Measurements from ENCODE around the gene TRMT112. TPM values are rescaled to one million over a fixed set of nuclear protein-coding genes. Genes with fewer than 3 reads are reported as not detected.

TRMT112 gene
- total RNA-seq, 3 donors from 2014 or later: 206 to 266 (median 262) TPM

GRCh38 chr11:64289002-64289564 lies 28.3 kb downstream of the TRMT112 start:
- H3K9me3 ChIP-seq: no peaks in the 10 kb centered on the region
- intact Hi-C loops (cut with DNase I; ENCODE audit: low total_unique reads): no loop called here
- no peak for DNase-seq (ENCODE audit: low spot score in 2 of 2)
- H3K4me3 ChIP-seq: no peak overlapping the region
- peaks cover 8 to 26% of the 10 kb centered on the region in 2 donors for H3K27me3 ChIP-seq
- no peak overlapping the region for H3K27ac ChIP-seq
- no peaks in the 10 kb centered on the region for H3K36me3 ChIP-seq
- TF ChIP-seq POLR2AphosphoS5 (IDR thresholded peaks at IDR 0.05) (no peak), POLR2A (IDR thresholded peaks at IDR 0.05) (no peak)
- TF ChIP-seq, protein P1, sequence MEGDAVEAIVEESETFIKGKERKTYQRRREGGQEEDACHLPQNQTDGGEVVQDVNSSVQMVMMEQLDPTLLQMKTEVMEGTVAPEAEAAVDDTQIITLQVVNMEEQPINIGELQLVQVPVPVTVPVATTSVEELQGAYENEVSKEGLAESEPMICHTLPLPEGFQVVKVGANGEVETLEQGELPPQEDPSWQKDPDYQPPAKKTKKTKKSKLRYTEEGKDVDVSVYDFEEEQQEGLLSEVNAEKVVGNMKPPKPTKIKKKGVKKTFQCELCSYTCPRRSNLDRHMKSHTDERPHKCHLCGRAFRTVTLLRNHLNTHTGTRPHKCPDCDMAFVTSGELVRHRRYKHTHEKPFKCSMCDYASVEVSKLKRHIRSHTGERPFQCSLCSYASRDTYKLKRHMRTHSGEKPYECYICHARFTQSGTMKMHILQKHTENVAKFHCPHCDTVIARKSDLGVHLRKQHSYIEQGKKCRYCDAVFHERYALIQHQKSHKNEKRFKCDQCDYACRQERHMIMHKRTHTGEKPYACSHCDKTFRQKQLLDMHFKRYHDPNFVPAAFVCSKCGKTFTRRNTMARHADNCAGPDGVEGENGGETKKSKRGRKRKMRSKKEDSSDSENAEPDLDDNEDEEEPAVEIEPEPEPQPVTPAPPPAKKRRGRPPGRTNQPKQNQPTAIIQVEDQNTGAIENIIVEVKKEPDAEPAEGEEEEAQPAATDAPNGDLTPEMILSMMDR (IDR thresholded peaks at IDR 0.05): no peak
- H3K4me1 ChIP-seq: peaks cover 16 to 19% of the 10 kb centered on the region in 2 donors

DNA sequence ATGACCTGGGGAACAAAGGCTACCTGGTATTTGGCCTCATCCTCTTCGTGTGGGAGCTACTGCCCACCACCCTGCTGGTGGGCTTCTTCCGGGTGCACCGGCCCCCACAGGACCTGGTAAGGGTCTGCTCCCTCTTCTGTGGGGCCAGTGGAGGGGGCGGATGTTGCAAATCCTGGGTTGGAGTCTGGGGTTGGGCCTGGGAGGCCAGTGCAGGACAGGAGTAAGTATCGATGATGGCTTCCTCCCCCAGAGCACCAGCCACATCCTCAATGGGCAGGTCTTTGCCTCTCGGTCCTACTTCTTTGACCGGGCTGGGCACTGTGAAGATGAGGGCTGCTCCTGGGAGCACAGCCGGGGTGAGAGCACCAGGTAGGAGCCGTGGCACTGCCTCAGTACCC lies 29.0 kb downstream of the TRMT112 start:
- Histone ChIP-seq H3K27ac (no peak overlapping the region), H3K4me3 (no peak overlapping the region), H3K4me1 (peaks cover 17 to 27% of the 10 kb centered on the region in 2 donors), H3K27me3 (peaks cover 8 to 26% of the 10 kb centered on the region in 2 donors), H3K36me3 (no peaks in the 10 kb centered on the region), H3K9me3 (no peaks in the 10 kb centered on the region)
- intact Hi-C loops (cut with DNase I; ENCODE audit: low total_unique reads): no loop called here
- TF ChIP-seq POLR2A (IDR thresholded peaks at IDR 0.05): no peak
- TF ChIP-seq POLR2AphosphoS5 (IDR thresholded peaks at IDR 0.05): no peak
- TF ChIP-seq, protein P1 (IDR thresholded peaks at IDR 0.05): no peak
- no peak for DNase-seq (ENCODE audit: low spot score in 2 of 2)

GRCh38 chr11:64287676-64288352 lies 29.5 kb downstream of the TRMT112 start:
- H3K27me3 ChIP-seq: peaks cover 8 to 21% of the 10 kb centered on the region in 2 donors
- H3K9me3 ChIP-seq: no peaks in the 10 kb centered on the region
- intact Hi-C loops (cut with DNase I; ENCODE audit: low total_unique reads): no loop called here
- peaks cover 17 to 31% of the 10 kb centered on the region in 2 donors for H3K4me1 ChIP-seq
- H3K4me3 ChIP-seq: no peak overlapping the region
- no peaks in the 10 kb centered on the region for H3K36me3 ChIP-seq
- DNase-seq (ENCODE audit: low spot score in 2 of 2): no peak
- no peak overlapping the region for H3K27ac ChIP-seq
- TF ChIP-seq, protein P1 (IDR thresholded peaks at IDR 0.05): no peak
- TF ChIP-seq POLR2A (IDR thresholded peaks at IDR 0.05): no peak
- no peak for TF ChIP-seq POLR2AphosphoS5 (IDR thresholded peaks at IDR 0.05)

- TF ChIP-seq, protein P1 (IDR thresholded peaks at IDR 0.05): no peak
- TF ChIP-seq POLR2A (IDR thresholded peaks at IDR 0.05) (no peak), POLR2AphosphoS5 (IDR thresholded peaks at IDR 0.05) (no peak)
- H3K4me1 ChIP-seq: peaks cover 9 to 27% of the 10 kb centered on the region in 2 donors
- intact Hi-C loops (cut with DNase I; ENCODE audit: low total_unique reads): no loop called here
- no peaks in the 10 kb centered on the region for H3K36me3 ChIP-seq
- no peak overlapping the region for H3K4me3 ChIP-seq
- peaks cover 6 to 10% of the 10 kb centered on the region in 2 donors for H3K27me3 ChIP-seq
- peak overlapping the region in 1 of 2 donors; percentile 98 for H3K27ac ChIP-seq
- H3K9me3 ChIP-seq: no peaks in the 10 kb centered on the region
- no peak for DNase-seq (ENCODE audit: low spot score in 2 of 2)
These were observed 30.6 kb downstream of the TRMT112 start for GRCh38 chr11:64286801-64287159.
